ENCODE results near the gene SOX8. TPM values are rescaled to one million over a fixed set of nuclear protein-coding genes. Genes with fewer than 3 reads are reported as not detected.

Gene SOX8
- polyA plus RNA-seq, 3 donors, result not detected

DNA sequence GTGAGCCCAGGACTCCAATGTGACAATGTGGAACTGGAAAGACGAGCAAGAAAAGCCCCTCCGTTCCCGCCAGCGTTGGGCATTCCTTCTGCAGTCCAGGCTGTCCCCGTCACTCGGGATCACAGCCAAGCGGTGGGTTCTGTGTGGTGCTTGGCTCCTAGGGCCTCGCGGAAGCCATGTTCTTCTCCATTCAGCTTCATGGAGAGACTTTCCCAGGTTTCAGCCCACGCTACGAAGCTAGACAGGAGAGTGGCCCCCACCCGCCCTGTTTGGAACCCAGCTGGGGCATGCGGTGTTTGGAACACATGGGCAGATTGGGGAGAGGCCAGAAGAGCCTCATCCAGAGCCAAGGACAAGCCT is 16.6 kb upstream of the SOX8 start:
- no peak overlapping the region for H3K4me3 Mint-ChIP-seq
- peaks cover 16 to 49% (median 27%) of the 10 kb centered on the region in 7 donors for H3K9me3 Mint-ChIP-seq
- Histone ChIP-seq H3K27me3 (ENCODE audit: control insufficient read depth in 2 of 2, insufficient read depth in 2 of 2, low read length in 2 of 2) (no peaks in the 10 kb centered on the region), H3K36me3 (replicated peaks in 1 of 2; ENCODE audit: control insufficient read depth in 1 of 2, insufficient read depth in 2 of 2, low read length in 2 of 2) (peaks cover 2 to 20% of the 10 kb centered on the region in 2 donors), H3K9me3 (replicated peaks in 1 of 2; ENCODE audit: control insufficient read depth in 1 of 2, insufficient read depth in 1 of 2, low read length in 2 of 2) (peaks cover 22 to 64% of the 10 kb centered on the region in 2 donors), H3K9ac (ENCODE audit: insufficient read depth, low read length, poor library complexity, severe bottlenecking) (no peak overlapping the region), H3K4me2 (replicated peaks; ENCODE audit: extremely low read depth, low read length, poor library complexity, severe bottlenecking) (no peak overlapping the region), H3K4me1 (ENCODE audit: control insufficient read depth in 1 of 2, insufficient read depth in 2 of 2, low read length in 2 of 2) (peaks cover 5 to 7% of the 10 kb centered on the region in 2 donors), H3K79me2 (ENCODE audit: insufficient read depth, low read length) (no peaks in the 10 kb centered on the region), H2AFZ (ENCODE audit: insufficient read depth, low read depth, low read length, poor library complexity, severe bottlenecking) (no peak overlapping the region), H3K4me3 (replicated peaks in 1 of 3; ENCODE audit: low read depth in 2 of 3, low read length in 3 of 3) (no peak overlapping the region), H4K20me1 (ENCODE audit: insufficient read depth, low read length) (no peaks in the 10 kb centered on the region), H3K27ac (ENCODE audit: low read depth in 1 of 2, low read length in 2 of 2) (no peak overlapping the region)
- TF ChIP-seq CTCF (IDR thresholded peaks at IDR 0.05), result no peak
- intact Hi-C loops (cut with micrococcal nuclease), result no loop called here
- peaks cover 19 to 37% of the 10 kb centered on the region in 2 donors for H3K36me3 Mint-ChIP-seq
- WGBS (ENCODE audit: insufficient coverage), result 95% methylated on average over 13 of the region's 13 CpGs
- peaks cover 8% of the 10 kb centered on the region for H3K4me1 Mint-ChIP-seq
- peaks cover 0 to 3% (median 1%) of the 10 kb centered on the region in 3 donors for H3K27me3 Mint-ChIP-seq (ENCODE audit: low read depth in 3 of 3)
- no peak overlapping the region for H3K27ac Mint-ChIP-seq
- no peak for DNase-seq

DNA sequence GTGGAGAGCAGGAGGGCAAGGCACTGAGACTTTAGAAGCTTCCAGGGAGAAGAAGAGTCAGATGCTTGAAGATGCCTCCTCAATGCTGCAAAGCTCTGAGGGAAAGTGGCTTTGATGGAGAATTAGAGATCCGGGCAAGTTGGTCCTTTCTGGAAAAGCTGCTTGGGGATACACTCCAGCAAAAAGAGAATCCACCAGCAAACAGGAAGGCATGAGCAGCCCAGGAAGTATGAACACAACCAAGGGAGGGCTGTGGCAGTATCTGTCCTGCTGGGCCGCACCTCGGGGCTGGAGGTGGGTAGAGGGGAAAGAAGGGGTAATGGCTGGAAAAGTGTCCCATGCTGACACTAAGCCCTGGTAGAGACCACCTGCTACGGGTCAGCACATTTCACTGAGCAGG is 16.1 kb upstream of the SOX8 start:
- WGBS (ENCODE audit: insufficient coverage), result 96% methylated on average over 4 of the region's 4 CpGs
- H3K4me3 ChIP-seq (replicated peaks in 1 of 3; ENCODE audit: low read depth in 2 of 3, low read length in 3 of 3), result no peak overlapping the region
- H3K9me3 ChIP-seq (replicated peaks in 1 of 2; ENCODE audit: control insufficient read depth in 1 of 2, insufficient read depth in 1 of 2, low read length in 2 of 2), result peaks cover 22 to 59% of the 10 kb centered on the region in 2 donors
- H3K9ac ChIP-seq (ENCODE audit: insufficient read depth, low read length, poor library complexity, severe bottlenecking), result no peak overlapping the region
- H3K4me3 Mint-ChIP-seq, result no peak overlapping the region
- H3K27me3 ChIP-seq (ENCODE audit: control insufficient read depth in 2 of 2, insufficient read depth in 2 of 2, low read length in 2 of 2), result no peaks in the 10 kb centered on the region
- peaks cover 7 to 12% of the 10 kb centered on the region in 2 donors for H3K4me1 ChIP-seq (ENCODE audit: control insufficient read depth in 1 of 2, insufficient read depth in 2 of 2, low read length in 2 of 2)
- no peak overlapping the region for H2AFZ ChIP-seq (ENCODE audit: insufficient read depth, low read depth, low read length, poor library complexity, severe bottlenecking)
- peaks cover 9% of the 10 kb centered on the region for H3K4me1 Mint-ChIP-seq
- peaks cover 16 to 48% (median 27%) of the 10 kb centered on the region in 7 donors for H3K9me3 Mint-ChIP-seq
- intact Hi-C loops (cut with micrococcal nuclease), result no loop called here
- H3K27ac ChIP-seq (ENCODE audit: low read depth in 1 of 2, low read length in 2 of 2), result no peak overlapping the region
- no peak overlapping the region for H3K27ac Mint-ChIP-seq
- H3K36me3 ChIP-seq (replicated peaks in 1 of 2; ENCODE audit: control insufficient read depth in 1 of 2, insufficient read depth in 2 of 2, low read length in 2 of 2), result peaks cover 2 to 20% of the 10 kb centered on the region in 2 donors
- TF ChIP-seq CTCF (IDR thresholded peaks at IDR 0.05), result no peak
- H4K20me1 ChIP-seq (ENCODE audit: insufficient read depth, low read length), result no peaks in the 10 kb centered on the region
- peaks cover 0 to 3% (median 1%) of the 10 kb centered on the region in 3 donors for H3K27me3 Mint-ChIP-seq (ENCODE audit: low read depth in 3 of 3)
- no peak overlapping the region for H3K4me2 ChIP-seq (replicated peaks; ENCODE audit: extremely low read depth, low read length, poor library complexity, severe bottlenecking)
- H3K36me3 Mint-ChIP-seq, result peaks cover 19 to 37% of the 10 kb centered on the region in 2 donors
- no peaks in the 10 kb centered on the region for H3K79me2 ChIP-seq (ENCODE audit: insufficient read depth, low read length)
- DNase-seq, result no peak
